ENCODE measurements around the gene NRCAM.

Gene NRCAM

DNA sequence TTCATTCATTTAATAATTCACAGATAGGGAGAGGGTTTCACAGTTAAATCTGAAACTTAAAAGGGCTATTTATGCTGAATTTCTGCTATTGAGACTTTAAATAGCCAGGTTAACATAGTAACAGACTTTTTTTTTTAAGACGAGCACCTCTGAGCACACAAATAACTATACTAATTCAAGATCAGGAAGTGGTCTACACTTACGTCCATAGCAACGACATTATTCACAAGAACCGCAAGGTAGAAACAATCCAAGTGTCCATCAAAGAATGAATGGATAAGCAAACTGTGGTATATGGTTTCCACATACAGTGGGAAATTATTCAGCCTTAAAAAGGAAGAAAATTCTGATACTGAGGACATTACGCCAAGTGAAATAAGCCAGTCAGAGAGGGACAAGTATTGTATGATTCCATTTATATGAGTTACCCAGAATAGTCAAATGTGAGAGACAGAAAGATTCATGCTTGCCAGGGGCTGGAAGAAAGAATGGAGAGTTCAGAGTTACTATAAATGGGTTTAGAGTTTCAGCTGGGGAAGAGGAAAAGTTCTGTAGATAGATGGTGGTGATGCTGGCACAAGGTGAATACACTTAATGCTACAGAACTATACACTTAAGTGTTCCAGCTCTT is 185.7 kb downstream of the NRCAM start:
- no peaks in the 10 kb centered on the region for H3K36me3 ChIP-seq
- H3K27me3 ChIP-seq = no peaks in the 10 kb centered on the region
- TF ChIP-seq, protein P1, sequence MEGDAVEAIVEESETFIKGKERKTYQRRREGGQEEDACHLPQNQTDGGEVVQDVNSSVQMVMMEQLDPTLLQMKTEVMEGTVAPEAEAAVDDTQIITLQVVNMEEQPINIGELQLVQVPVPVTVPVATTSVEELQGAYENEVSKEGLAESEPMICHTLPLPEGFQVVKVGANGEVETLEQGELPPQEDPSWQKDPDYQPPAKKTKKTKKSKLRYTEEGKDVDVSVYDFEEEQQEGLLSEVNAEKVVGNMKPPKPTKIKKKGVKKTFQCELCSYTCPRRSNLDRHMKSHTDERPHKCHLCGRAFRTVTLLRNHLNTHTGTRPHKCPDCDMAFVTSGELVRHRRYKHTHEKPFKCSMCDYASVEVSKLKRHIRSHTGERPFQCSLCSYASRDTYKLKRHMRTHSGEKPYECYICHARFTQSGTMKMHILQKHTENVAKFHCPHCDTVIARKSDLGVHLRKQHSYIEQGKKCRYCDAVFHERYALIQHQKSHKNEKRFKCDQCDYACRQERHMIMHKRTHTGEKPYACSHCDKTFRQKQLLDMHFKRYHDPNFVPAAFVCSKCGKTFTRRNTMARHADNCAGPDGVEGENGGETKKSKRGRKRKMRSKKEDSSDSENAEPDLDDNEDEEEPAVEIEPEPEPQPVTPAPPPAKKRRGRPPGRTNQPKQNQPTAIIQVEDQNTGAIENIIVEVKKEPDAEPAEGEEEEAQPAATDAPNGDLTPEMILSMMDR (IDR thresholded peaks at IDR 0.05) = no peak
- H3K9me3 ChIP-seq = no peaks in the 10 kb centered on the region
- no peaks in the 10 kb centered on the region for H3K4me1 ChIP-seq (ENCODE audit: control insufficient read depth in 1 of 2, insufficient read depth in 1 of 2, low read depth in 1 of 2, low read length in 1 of 2)
- H3K27ac ChIP-seq = no peak overlapping the region
- H3K4me3 ChIP-seq (ENCODE audit: low read depth in 1 of 2, low read length in 1 of 2) = no peak overlapping the region

DNA sequence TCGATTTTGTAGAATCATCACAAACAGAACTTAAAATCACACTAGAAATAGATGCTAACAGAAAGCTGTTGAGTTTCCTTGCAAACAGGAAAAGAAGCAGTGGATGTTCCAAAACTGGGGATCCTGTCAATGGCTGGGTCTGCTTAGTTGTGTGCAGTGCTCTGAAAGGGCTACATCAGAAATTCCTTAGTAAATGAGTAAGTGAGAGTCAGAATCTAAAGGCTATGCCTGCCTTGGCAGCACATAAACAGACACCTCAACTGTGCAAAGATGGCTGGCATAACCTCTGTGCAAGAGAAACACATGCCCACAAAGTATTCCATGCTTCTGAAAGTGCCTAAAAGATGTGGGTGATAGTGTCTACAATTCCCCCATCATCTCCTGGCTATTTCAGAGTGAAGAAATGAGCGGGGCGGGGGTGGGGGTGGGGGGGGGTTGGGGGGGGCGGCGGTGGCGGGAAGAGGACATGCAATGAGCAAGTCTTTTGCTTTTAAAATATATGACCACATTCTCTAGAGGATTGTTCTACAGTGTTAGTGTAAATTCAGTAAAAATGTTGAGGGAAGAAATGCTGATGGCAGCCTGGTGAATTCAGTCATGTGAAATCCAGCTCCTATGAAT is 187.9 kb downstream of the NRCAM start:
- TF ChIP-seq, protein P1 (IDR thresholded peaks at IDR 0.05) = no peak
- no peaks in the 10 kb centered on the region for H3K9me3 ChIP-seq
- no peaks in the 10 kb centered on the region for H3K36me3 ChIP-seq
- H3K27ac ChIP-seq = no peak overlapping the region
- H3K4me3 ChIP-seq (ENCODE audit: low read depth in 1 of 2, low read length in 1 of 2) = no peak overlapping the region
- no peaks in the 10 kb centered on the region for H3K4me1 ChIP-seq (ENCODE audit: control insufficient read depth in 1 of 2, insufficient read depth in 1 of 2, low read depth in 1 of 2, low read length in 1 of 2)
- no peaks in the 10 kb centered on the region for H3K27me3 ChIP-seq

DNA sequence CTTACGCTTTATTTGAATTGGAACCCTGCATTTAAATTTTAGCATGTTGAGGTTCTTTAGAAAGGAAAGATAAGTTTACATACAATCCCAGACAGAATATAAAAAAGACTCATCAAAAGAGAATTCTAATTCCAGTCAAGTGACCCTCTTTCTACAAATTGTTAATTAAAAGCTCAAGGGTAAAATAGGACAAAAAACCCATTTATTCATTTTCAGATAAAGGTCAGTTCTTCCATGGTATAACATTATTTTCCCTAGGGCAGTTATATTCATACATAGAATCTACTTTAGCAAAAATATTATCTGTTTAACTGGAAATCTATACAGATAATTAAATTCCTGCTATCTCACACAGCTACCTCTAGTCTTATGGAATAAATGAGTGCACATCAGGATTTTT is 188.6 kb downstream of the NRCAM start:
- H3K27me3 ChIP-seq = no peaks in the 10 kb centered on the region
- H3K27ac ChIP-seq = no peak overlapping the region
- H3K4me3 ChIP-seq (ENCODE audit: low read depth in 1 of 2, low read length in 1 of 2) = no peak overlapping the region
- H3K36me3 ChIP-seq = no peaks in the 10 kb centered on the region
- no peaks in the 10 kb centered on the region for H3K9me3 ChIP-seq
- H3K4me1 ChIP-seq (ENCODE audit: control insufficient read depth in 1 of 2, insufficient read depth in 1 of 2, low read depth in 1 of 2, low read length in 1 of 2) = no peaks in the 10 kb centered on the region
- TF ChIP-seq, protein P1 (IDR thresholded peaks at IDR 0.05) = no peak

DNA sequence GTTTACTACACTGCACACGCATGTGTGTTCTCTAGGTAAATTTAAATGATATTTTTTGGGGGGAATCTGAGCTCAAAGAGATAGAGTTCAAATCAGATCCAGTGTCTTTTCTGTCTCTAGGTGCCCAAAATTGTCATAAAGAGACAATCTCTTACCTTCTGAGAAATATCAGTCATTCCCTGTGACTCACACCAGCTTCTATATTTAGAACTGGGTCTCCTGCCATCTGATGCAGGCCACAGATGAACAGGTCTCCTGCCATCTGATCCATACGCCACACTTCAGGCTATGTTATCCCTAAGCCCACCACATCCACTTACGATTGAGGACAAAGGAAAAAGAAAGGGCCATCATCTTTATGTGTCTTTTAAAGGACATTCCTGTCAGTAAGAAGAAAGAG is 189.7 kb downstream of the NRCAM start:
- H3K27ac ChIP-seq = no peak overlapping the region
- H3K4me3 ChIP-seq (ENCODE audit: low read depth in 1 of 2, low read length in 1 of 2) = no peak overlapping the region
- no peaks in the 10 kb centered on the region for H3K27me3 ChIP-seq
- H3K36me3 ChIP-seq = no peaks in the 10 kb centered on the region
- TF ChIP-seq, protein P1 (IDR thresholded peaks at IDR 0.05) = no peak
- H3K4me1 ChIP-seq (ENCODE audit: control insufficient read depth in 1 of 2, insufficient read depth in 1 of 2, low read depth in 1 of 2, low read length in 1 of 2) = no peaks in the 10 kb centered on the region
- H3K9me3 ChIP-seq = no peaks in the 10 kb centered on the region

DNA sequence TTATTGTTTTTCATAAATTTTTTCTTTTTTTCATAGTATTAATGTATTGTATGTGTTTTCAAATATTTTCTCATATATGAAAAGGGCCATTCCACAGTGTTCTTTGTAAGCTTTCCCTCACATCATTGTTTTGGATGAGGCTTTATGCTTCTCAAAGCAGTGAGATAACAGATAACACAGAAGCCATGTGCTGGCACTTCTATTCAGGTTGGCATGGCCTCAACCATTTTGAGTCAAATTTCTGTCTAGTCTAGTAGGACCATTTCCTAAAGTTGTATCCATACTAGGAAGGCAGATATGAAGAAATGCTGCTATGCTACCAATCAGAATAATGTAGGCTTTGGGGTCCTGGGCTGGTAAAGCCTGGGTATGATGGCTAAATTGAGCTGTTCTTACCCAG is 190.2 kb downstream of the NRCAM start:
- no peak overlapping the region for H3K27ac ChIP-seq
- H3K9me3 ChIP-seq = no peaks in the 10 kb centered on the region
- no peak overlapping the region for H3K4me3 ChIP-seq (ENCODE audit: low read depth in 1 of 2, low read length in 1 of 2)
- H3K36me3 ChIP-seq = no peaks in the 10 kb centered on the region
- TF ChIP-seq, protein P1 (IDR thresholded peaks at IDR 0.05) = no peak
- no peaks in the 10 kb centered on the region for H3K27me3 ChIP-seq
- no peaks in the 10 kb centered on the region for H3K4me1 ChIP-seq (ENCODE audit: control insufficient read depth in 1 of 2, insufficient read depth in 1 of 2, low read depth in 1 of 2, low read length in 1 of 2)
